ENCODE measurements around the gene KCTD12.

The KCTD12 gene

GRCh38 chr13:76863022-76863421 is 23.2 kb downstream of the KCTD12 start:
- Histone ChIP-seq H3K79me2 (ENCODE audit: low read length) (no peaks in the 10 kb centered on the region), H4K20me1 (ENCODE audit: insufficient read depth, low read length) (no peaks in the 10 kb centered on the region), H3K9me3 (ENCODE audit: insufficient read depth, low read length) (no peaks in the 10 kb centered on the region), H3K27ac (ENCODE audit: low read length) (no peak overlapping the region), H3K4me2 (ENCODE audit: low read length) (no peak overlapping the region), H3K4me3 (ENCODE audit: low read length) (no peak overlapping the region), H3K4me1 (ENCODE audit: low read length) (no peaks in the 10 kb centered on the region), H3K36me3 (replicated peaks; ENCODE audit: low read depth, low read length) (no peaks in the 10 kb centered on the region), H2AFZ (ENCODE audit: low read depth, low read length) (no peak overlapping the region), H3K27me3 (ENCODE audit: low read depth, low read length) (no peaks in the 10 kb centered on the region), H3K9ac (ENCODE audit: low read length) (no peak overlapping the region)
- no peak for TF ChIP-seq EZH2phosphoT487 (IDR thresholded peaks at IDR 0.05; ENCODE audit: low read depth)
- TF ChIP-seq, protein P1, sequence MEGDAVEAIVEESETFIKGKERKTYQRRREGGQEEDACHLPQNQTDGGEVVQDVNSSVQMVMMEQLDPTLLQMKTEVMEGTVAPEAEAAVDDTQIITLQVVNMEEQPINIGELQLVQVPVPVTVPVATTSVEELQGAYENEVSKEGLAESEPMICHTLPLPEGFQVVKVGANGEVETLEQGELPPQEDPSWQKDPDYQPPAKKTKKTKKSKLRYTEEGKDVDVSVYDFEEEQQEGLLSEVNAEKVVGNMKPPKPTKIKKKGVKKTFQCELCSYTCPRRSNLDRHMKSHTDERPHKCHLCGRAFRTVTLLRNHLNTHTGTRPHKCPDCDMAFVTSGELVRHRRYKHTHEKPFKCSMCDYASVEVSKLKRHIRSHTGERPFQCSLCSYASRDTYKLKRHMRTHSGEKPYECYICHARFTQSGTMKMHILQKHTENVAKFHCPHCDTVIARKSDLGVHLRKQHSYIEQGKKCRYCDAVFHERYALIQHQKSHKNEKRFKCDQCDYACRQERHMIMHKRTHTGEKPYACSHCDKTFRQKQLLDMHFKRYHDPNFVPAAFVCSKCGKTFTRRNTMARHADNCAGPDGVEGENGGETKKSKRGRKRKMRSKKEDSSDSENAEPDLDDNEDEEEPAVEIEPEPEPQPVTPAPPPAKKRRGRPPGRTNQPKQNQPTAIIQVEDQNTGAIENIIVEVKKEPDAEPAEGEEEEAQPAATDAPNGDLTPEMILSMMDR (IDR thresholded peaks at IDR 0.05; ENCODE audit: low read depth, low read length), result no peak

DNA sequence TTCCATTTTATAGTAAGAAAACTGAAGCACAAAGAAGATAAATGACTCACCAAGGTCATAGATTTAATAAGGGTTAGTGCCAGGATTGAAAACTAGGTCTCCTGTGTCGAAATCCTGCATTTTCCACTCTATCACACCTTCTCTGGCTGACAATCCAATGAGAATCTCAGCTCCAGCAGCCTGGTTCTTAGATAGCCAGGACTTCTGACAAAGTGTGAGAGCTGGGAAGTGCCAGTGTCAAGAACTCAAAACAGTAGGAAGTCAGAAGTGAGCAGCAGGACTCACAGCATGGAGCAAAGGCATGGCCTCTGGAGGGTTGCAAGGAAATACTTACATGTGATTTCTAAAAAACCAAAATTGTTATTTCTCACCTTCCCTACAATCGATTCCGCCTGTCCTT is 24.3 kb downstream of the KCTD12 start:
- no peaks in the 10 kb centered on the region for H3K36me3 ChIP-seq (replicated peaks; ENCODE audit: low read depth, low read length)
- H3K27ac ChIP-seq (ENCODE audit: low read length), result no peak overlapping the region
- no peaks in the 10 kb centered on the region for H3K9me3 ChIP-seq (ENCODE audit: insufficient read depth, low read length)
- H2AFZ ChIP-seq (ENCODE audit: low read depth, low read length), result no peak overlapping the region
- no peaks in the 10 kb centered on the region for H3K4me1 ChIP-seq (ENCODE audit: low read length)
- no peak overlapping the region for H3K4me2 ChIP-seq (ENCODE audit: low read length)
- H4K20me1 ChIP-seq (ENCODE audit: insufficient read depth, low read length), result no peaks in the 10 kb centered on the region
- H3K27me3 ChIP-seq (ENCODE audit: low read depth, low read length), result no peaks in the 10 kb centered on the region
- no peak overlapping the region for H3K9ac ChIP-seq (ENCODE audit: low read length)
- H3K79me2 ChIP-seq (ENCODE audit: low read length), result no peaks in the 10 kb centered on the region
- H3K4me3 ChIP-seq (ENCODE audit: low read length), result no peak overlapping the region
- TF ChIP-seq, protein P1 (IDR thresholded peaks at IDR 0.05; ENCODE audit: low read depth, low read length), result no peak
- no peak for TF ChIP-seq EZH2phosphoT487 (IDR thresholded peaks at IDR 0.05; ENCODE audit: low read depth)

DNA sequence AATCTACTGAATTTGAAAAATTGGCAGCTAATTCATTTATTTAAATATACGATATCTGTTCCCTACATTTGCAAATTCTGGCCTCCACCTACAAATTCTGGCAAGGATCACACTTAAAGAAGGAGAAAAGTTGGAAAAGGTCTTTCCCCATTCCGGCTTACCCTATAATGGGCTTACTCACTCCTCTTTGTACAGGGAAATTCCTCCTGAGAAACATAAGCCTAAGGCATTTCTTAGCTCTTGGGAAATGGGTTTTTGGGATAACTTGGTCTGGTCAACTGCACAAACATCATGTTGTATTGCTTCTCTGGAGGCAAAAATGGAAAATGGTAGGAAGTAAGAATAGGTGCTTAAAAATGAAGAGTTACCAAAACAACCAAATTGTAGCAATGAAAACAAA is 25.5 kb downstream of the KCTD12 start:
- Histone ChIP-seq H3K36me3 (replicated peaks; ENCODE audit: low read depth, low read length) (no peaks in the 10 kb centered on the region), H3K4me2 (ENCODE audit: low read length) (no peak overlapping the region), H3K27ac (ENCODE audit: low read length) (no peak overlapping the region), H3K4me3 (ENCODE audit: low read length) (no peak overlapping the region), H2AFZ (ENCODE audit: low read depth, low read length) (no peak overlapping the region), H3K9me3 (ENCODE audit: insufficient read depth, low read length) (no peaks in the 10 kb centered on the region), H3K4me1 (ENCODE audit: low read length) (no peaks in the 10 kb centered on the region), H3K9ac (ENCODE audit: low read length) (no peak overlapping the region), H4K20me1 (ENCODE audit: insufficient read depth, low read length) (no peaks in the 10 kb centered on the region), H3K79me2 (ENCODE audit: low read length) (no peaks in the 10 kb centered on the region), H3K27me3 (ENCODE audit: low read depth, low read length) (no peaks in the 10 kb centered on the region)
- TF ChIP-seq EZH2phosphoT487 (IDR thresholded peaks at IDR 0.05; ENCODE audit: low read depth), result no peak
- TF ChIP-seq, protein P1 (IDR thresholded peaks at IDR 0.05; ENCODE audit: low read depth, low read length), result no peak

DNA sequence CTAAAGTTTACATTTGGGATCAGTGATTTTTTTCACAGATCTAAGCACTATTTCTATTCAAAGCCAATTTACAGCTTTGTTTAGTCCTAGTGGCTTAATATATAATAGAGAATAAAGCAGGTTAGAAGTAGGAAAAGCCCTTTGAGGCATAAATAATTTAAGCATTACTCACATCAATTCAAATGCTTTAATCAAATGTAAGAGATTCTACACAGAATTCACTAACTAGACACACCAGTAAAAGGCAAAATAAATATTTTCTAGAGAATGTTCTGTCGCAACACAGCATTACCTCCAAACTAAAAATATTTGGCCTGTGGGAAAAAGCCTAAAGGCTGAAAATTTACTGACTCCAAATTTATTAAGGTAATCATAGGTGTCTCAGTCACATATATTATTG is 31.3 kb downstream of the KCTD12 start:
- H3K27ac ChIP-seq (ENCODE audit: low read length), result no peak overlapping the region
- no peaks in the 10 kb centered on the region for H4K20me1 ChIP-seq (ENCODE audit: insufficient read depth, low read length)
- no peaks in the 10 kb centered on the region for H3K9me3 ChIP-seq (ENCODE audit: insufficient read depth, low read length)
- H3K4me3 ChIP-seq (ENCODE audit: low read length), result no peak overlapping the region
- no peaks in the 10 kb centered on the region for H3K36me3 ChIP-seq (replicated peaks; ENCODE audit: low read depth, low read length)
- TF ChIP-seq, protein P1 (IDR thresholded peaks at IDR 0.05; ENCODE audit: low read depth, low read length), result no peak
- TF ChIP-seq EZH2phosphoT487 (IDR thresholded peaks at IDR 0.05; ENCODE audit: low read depth), result no peak
- no peaks in the 10 kb centered on the region for H3K27me3 ChIP-seq (ENCODE audit: low read depth, low read length)
- no peak overlapping the region for H3K9ac ChIP-seq (ENCODE audit: low read length)
- H3K4me2 ChIP-seq (ENCODE audit: low read length), result no peak overlapping the region
- no peaks in the 10 kb centered on the region for H3K79me2 ChIP-seq (ENCODE audit: low read length)
- no peak overlapping the region for H2AFZ ChIP-seq (ENCODE audit: low read depth, low read length)
- H3K4me1 ChIP-seq (ENCODE audit: low read length), result no peaks in the 10 kb centered on the region
